CD14-positive monocyte (primary cell): Measurements from ENCODE around the gene SLC9A9. TPM values are rescaled to one million over a fixed set of nuclear protein-coding genes. Genes with fewer than 3 reads are reported as not detected.

ENCODE experiments used
- DNase-seq, 3 donors: peaks; one replicate each; pipeline ENCODE4 v3.0.0-alpha.2; 2011 to 2022
- H2AFZ ChIP-seq: 2 replicates; pipeline ENCODE4 v1.6.0; 2012; ENCODE audit warnings: mild to moderate bottlenecking, low read depth, low read length, inconsistent platforms; ENCODE audit not compliant: insufficient read depth, poor library complexity, severe bottlenecking
- H3K27ac ChIP-seq, 2 donors: 1 replicate in 1 of 2; 2 replicates in 1 of 2; pipeline ENCODE4 v1.5.1; 2012 to 2013; ENCODE audit warnings: low read length in 2 of 2, control low read depth in 1 of 2, inconsistent platforms in 1 of 2, low read depth in 1 of 2, mild to moderate bottlenecking in 1 of 2
- H3K27me3 ChIP-seq, 2 donors: one replicate each; pipeline versions ENCODE4 v1.6.0 to v1.6.1; 2011 to 2013; ENCODE audit warnings: low read length in 2 of 2; ENCODE audit not compliant: control insufficient read depth in 2 of 2, insufficient read depth in 2 of 2
- H3K36me3 ChIP-seq, 2 donors: replicated peaks in 1 of 2; 1 replicate in 1 of 2; 2 replicates in 1 of 2; pipeline versions ENCODE4 v1.5.1 to v1.6.1; 2012 to 2013; ENCODE audit warnings: low read length in 2 of 2, control low read depth in 1 of 2, inconsistent platforms in 1 of 2, mild to moderate bottlenecking in 1 of 2; ENCODE audit not compliant: insufficient read depth in 2 of 2, control insufficient read depth in 1 of 2
- H3K4me1 ChIP-seq, 2 donors: 1 replicate in 1 of 2; 2 replicates in 1 of 2; pipeline versions ENCODE4 v1.5.1 to v1.6.1; 2012 to 2013; ENCODE audit warnings: low read length in 2 of 2, control low read depth in 1 of 2, inconsistent platforms in 1 of 2, mild to moderate bottlenecking in 1 of 2, moderate library complexity in 1 of 2; ENCODE audit not compliant: insufficient read depth in 2 of 2, control insufficient read depth in 1 of 2
- H3K4me2 ChIP-seq: replicated peaks from 2 replicates; pipeline ENCODE3; 2012; ENCODE audit warnings: low read length, moderate library complexity, mild to moderate bottlenecking; ENCODE audit not compliant: poor library complexity, severe bottlenecking; ENCODE audit errors: extremely low read depth
- H3K4me3 ChIP-seq, 3 experiments: fragments of 200-600 bp in 1 of 3; sonication (generic) in 1 of 3; replicated peaks in 1 of 3; 1 replicate in 2 of 3; 2 replicates in 1 of 3; pipeline ENCODE4 v1.5.1; 2011 to 2013; ENCODE audit warnings: low read length in 3 of 3, mild to moderate bottlenecking in 3 of 3, control low read depth in 2 of 3, low read depth in 2 of 3, inconsistent platforms in 1 of 3, moderate library complexity in 1 of 3
- H3K79me2 ChIP-seq: 2 replicates; pipeline ENCODE4 v1.6.0; 2012; ENCODE audit warnings: mild to moderate bottlenecking, control low read depth, inconsistent platforms, low read length, moderate library complexity; ENCODE audit not compliant: insufficient read depth
- H3K9ac ChIP-seq: 2 replicates; pipeline ENCODE4 v1.6.0; 2017; ENCODE audit warnings: low read length, mild to moderate bottlenecking; ENCODE audit not compliant: insufficient read depth, poor library complexity, severe bottlenecking
- H3K9me3 ChIP-seq, 2 donors: replicated peaks in 1 of 2; 1 replicate in 1 of 2; 2 replicates in 1 of 2; pipeline versions ENCODE4 v1.5.1 to v1.6.1; 2012 to 2013; ENCODE audit warnings: low read length in 2 of 2, control low read depth in 1 of 2; ENCODE audit not compliant: control insufficient read depth in 1 of 2, insufficient read depth in 1 of 2
- H4K20me1 ChIP-seq: 2 replicates; pipeline ENCODE4 v1.6.0; 2012; ENCODE audit warnings: mild to moderate bottlenecking, low read length, control low read depth, moderate library complexity; ENCODE audit not compliant: insufficient read depth
- H3K27ac Mint-ChIP-seq, 7 donors: one replicate each; pipeline ENCODE4 v1.8.0; 2020; ENCODE audit warnings: mild to moderate bottlenecking in 7 of 7, mixed read lengths in 7 of 7, moderate library complexity in 6 of 7, inconsistent platforms in 2 of 7
- H3K27me3 Mint-ChIP-seq, 3 donors: one replicate each; pipeline ENCODE4 v1.8.0; 2021 to 2022; ENCODE audit warnings: low read depth in 3 of 3, mild to moderate bottlenecking in 3 of 3, mixed read lengths in 3 of 3, moderate library complexity in 3 of 3, inconsistent platforms in 1 of 3
- H3K36me3 Mint-ChIP-seq, 2 donors: one replicate each; pipeline ENCODE4 v1.8.0; 2020; ENCODE audit warnings: mixed read lengths in 2 of 2, inconsistent platforms in 1 of 2, mild to moderate bottlenecking in 1 of 2
- H3K4me1 Mint-ChIP-seq: one replicate; pipeline ENCODE4 v1.8.0; 2020; ENCODE audit warnings: mild to moderate bottlenecking, mixed read lengths
- H3K4me3 Mint-ChIP-seq, 2 donors: one replicate each; pipeline ENCODE4 v1.8.0; 2020; ENCODE audit warnings: mild to moderate bottlenecking in 2 of 2, mixed read lengths in 2 of 2, moderate library complexity in 1 of 2
- H3K9me3 Mint-ChIP-seq, 7 donors: one replicate each; pipeline ENCODE4 v1.8.0; 2020 to 2022; ENCODE audit warnings: mixed read lengths in 7 of 7, mild to moderate bottlenecking in 6 of 7, moderate library complexity in 6 of 7, inconsistent platforms in 2 of 7
- WGBS: methylation state at CpG from one replicate; pipeline ENCODE4 v1.1.5; 2013; ENCODE audit warnings: missing lambda C conversion rate; ENCODE audit not compliant: insufficient coverage; 5-methylcytosine and 5-hydroxymethylcytosine counted together
- intact Hi-C, 2 donors: fragments of 100-400 bp; cut with micrococcal nuclease; formaldehyde crosslinking; loops; one replicate each; pipeline versions ENCODE4 v1.15.0 to v1.15.1; 2023
- polyA plus RNA-seq, 3 donors: library from polyadenylated mRNA; depleted of rRNA in 1 of 3; unstranded in 2 of 3; stranded (reverse) in 1 of 3; fragments of 300-500 nt in 2 of 3; fragments of >200 nt in 1 of 3; fragmentation: Illumina TruSeq in 2 of 3; gene quantifications; 1 replicate in 2 of 3; 2 replicates in 1 of 3; pipeline ENCODE4 v1.2.3, GENCODE V29; 2012 to 2021
- TF ChIP-seq, protein P1 (sequence below): fragments of 200-600 bp; IDR thresholded peaks from one replicate; pipeline ENCODE4 v1.8.0; 2022; ENCODE audit warnings: antibody characterized with exemption, mild to moderate bottlenecking

Gene SLC9A9
- polyA plus RNA-seq, 3 donors, result 14.1 to 32.8 (median 27.0) TPM

DNA sequence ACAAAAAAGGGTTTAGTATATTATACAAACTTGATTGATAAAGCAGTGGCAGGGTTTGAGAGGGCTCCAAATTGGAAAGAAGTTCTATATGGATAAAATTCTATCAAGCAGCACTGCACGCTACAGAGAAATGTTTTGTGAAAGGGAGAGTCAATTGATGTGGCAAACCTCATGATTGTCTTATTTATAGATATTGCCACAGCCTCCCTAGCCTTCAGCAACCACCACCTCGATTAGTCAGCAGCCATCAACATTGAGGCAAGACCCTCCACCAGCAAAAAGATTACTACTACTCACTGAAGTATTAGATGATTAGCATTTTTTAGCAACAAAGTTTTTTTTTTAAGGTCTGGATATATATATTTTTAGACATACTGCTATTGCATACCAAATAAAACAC lies 432.0 kb downstream of the SLC9A9 start:
- intact Hi-C loops, result no loop called here
- WGBS, result no CpG with 5 or more reads among the region's 2 CpGs
- peaks cover 12 to 20% of the 10 kb centered on the region in 2 donors for H3K36me3 Mint-ChIP-seq

DNA sequence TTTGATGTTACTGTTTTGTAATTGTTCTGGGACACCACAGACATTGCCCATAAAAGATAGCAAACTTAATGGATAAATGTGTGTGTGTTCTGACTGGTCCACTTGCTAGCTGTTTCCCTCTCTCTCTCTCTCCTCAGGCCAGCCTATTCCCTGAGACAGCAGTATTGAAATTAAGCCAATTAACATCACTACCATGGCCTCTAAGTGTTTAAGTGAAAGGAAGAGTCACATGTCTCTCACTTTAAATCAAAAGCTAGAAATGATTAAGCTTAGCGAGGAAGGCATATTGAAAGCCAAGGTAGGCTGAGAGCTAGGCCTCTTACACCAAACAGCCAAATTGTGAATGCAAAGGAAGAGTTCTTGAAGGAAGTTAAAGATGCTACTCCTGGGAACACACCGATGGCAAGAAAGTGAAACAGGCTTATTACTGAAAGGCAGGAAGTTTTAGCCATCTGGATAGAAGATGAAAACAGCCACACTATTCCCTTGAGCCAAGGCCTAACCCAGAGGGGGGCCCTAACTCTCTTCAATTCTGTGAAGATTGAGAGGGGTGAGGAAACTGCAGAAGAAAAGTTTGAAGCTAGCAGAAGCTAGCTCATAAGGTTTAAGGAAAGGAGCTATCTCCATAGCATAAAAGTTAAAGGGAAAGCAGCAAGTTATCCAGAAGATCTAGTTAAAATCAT lies 433.6 kb downstream of the SLC9A9 start:
- Mint-ChIP-seq H3K27me3 (peaks cover 0 to 3% (median 0%) of the 10 kb centered on the region in 3 donors), H3K4me1 (peaks cover 11% of the 10 kb centered on the region), H3K9me3 (peaks cover 0 to 5% (median 0%) of the 10 kb centered on the region in 7 donors), H3K36me3 (peaks cover 12 to 21% of the 10 kb centered on the region in 2 donors), H3K27ac (peak overlapping the region in 1 of 7 donors; percentile 57), H3K4me3 (no peak overlapping the region)
- Histone ChIP-seq H3K9ac (no peak overlapping the region), H3K79me2 (no peaks in the 10 kb centered on the region), H3K27ac (no peak overlapping the region), H4K20me1 (no peaks in the 10 kb centered on the region), H3K36me3 (no peaks in the 10 kb centered on the region), H3K4me2 (no peak overlapping the region), H3K9me3 (no peaks in the 10 kb centered on the region), H2AFZ (no peak overlapping the region), H3K27me3 (no peaks in the 10 kb centered on the region), H3K4me1 (no peaks in the 10 kb centered on the region), H3K4me3 (no peak overlapping the region)
- no CpG with 5 or more reads among the region's 2 CpGs for WGBS
- intact Hi-C loops, result no loop called here
- TF ChIP-seq, protein P1, sequence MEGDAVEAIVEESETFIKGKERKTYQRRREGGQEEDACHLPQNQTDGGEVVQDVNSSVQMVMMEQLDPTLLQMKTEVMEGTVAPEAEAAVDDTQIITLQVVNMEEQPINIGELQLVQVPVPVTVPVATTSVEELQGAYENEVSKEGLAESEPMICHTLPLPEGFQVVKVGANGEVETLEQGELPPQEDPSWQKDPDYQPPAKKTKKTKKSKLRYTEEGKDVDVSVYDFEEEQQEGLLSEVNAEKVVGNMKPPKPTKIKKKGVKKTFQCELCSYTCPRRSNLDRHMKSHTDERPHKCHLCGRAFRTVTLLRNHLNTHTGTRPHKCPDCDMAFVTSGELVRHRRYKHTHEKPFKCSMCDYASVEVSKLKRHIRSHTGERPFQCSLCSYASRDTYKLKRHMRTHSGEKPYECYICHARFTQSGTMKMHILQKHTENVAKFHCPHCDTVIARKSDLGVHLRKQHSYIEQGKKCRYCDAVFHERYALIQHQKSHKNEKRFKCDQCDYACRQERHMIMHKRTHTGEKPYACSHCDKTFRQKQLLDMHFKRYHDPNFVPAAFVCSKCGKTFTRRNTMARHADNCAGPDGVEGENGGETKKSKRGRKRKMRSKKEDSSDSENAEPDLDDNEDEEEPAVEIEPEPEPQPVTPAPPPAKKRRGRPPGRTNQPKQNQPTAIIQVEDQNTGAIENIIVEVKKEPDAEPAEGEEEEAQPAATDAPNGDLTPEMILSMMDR, result no peak
- no peak for DNase-seq

More for the DNA sequence above, 432.0 kb downstream of the SLC9A9 start:
- no peak overlapping the region for H3K4me2 ChIP-seq
- Mint-ChIP-seq H3K27ac (no peak overlapping the region), H3K4me1 (peaks cover 5% of the 10 kb centered on the region), H3K4me3 (no peak overlapping the region), H3K9me3 (peaks cover 0 to 5% (median 0%) of the 10 kb centered on the region in 7 donors), H3K27me3 (peaks cover 0 to 3% (median 0%) of the 10 kb centered on the region in 3 donors)
- no peak overlapping the region for H3K27ac ChIP-seq
- TF ChIP-seq, protein P1, result no peak
- H3K4me3 ChIP-seq, result no peak overlapping the region
- H3K79me2 ChIP-seq, result no peaks in the 10 kb centered on the region
- H3K4me1 ChIP-seq, result no peaks in the 10 kb centered on the region
- DNase-seq, result no peak
- no peaks in the 10 kb centered on the region for H4K20me1 ChIP-seq
- no peaks in the 10 kb centered on the region for H3K27me3 ChIP-seq
- H3K9me3 ChIP-seq, result no peaks in the 10 kb centered on the region
- H3K9ac ChIP-seq, result no peak overlapping the region
- H2AFZ ChIP-seq, result no peak overlapping the region
- H3K36me3 ChIP-seq, result no peaks in the 10 kb centered on the region
